GM23338 (cell line): ENCODE measurements around the gene GAGE12G. TPM values are rescaled to one million over a fixed set of nuclear protein-coding genes. Genes with fewer than 3 reads are reported as not detected.

Experiments
- ATAC-seq: fragments of 200-7000 bp; cut with Tn5 transposase; 3 replicates; pipeline ENCODE4 v1.9.1; 2020
- DNase-seq: peaks from one replicate; pipeline ENCODE4 v3.0.0-alpha.2; 2015; ENCODE audit warnings: low spot score
- H2AFZ ChIP-seq: fragments of 200-600 bp; sonication (generic); 2 replicates; pipeline ENCODE4 v1.8.0; 2016; ENCODE audit warnings: antibody characterized with exemption, mild to moderate bottlenecking, moderate library complexity
- H3F3A ChIP-seq: fragments of 200-600 bp; sonication (generic); replicated peaks from 2 replicates; pipeline ENCODE4 v1.8.0; 2017; ENCODE audit warnings: antibody characterized with exemption, mixed run types, low read depth
- H3K27ac ChIP-seq: fragments of 200-600 bp; sonication (generic); 2 replicates; pipeline ENCODE4 v1.6.1; 2016; ENCODE audit warnings: low read depth
- H3K27me3 ChIP-seq: fragments of 200-600 bp; sonication (generic); 2 replicates; pipeline ENCODE4 v1.8.0; 2016; ENCODE audit warnings: mild to moderate bottlenecking, mixed run types, moderate library complexity; ENCODE audit not compliant: insufficient read depth
- H3K36me3 ChIP-seq: fragments of 200-600 bp; sonication (generic); 2 replicates; pipeline ENCODE4 v1.8.0; 2016; ENCODE audit warnings: mild to moderate bottlenecking; ENCODE audit not compliant: insufficient read depth
- H3K4me1 ChIP-seq: fragments of 200-600 bp; sonication (generic); 2 replicates; pipeline ENCODE4 v1.8.0; 2016; ENCODE audit warnings: mild to moderate bottlenecking, moderate library complexity; ENCODE audit not compliant: insufficient read depth
- H3K4me2 ChIP-seq: fragments of 200-600 bp; sonication (generic); 2 replicates; pipeline ENCODE4 v1.7.1; 2017; ENCODE audit warnings: mixed run types
- H3K4me3 ChIP-seq: fragments of 200-600 bp; sonication (generic); 2 replicates; pipeline ENCODE4 v1.6.1; 2016; ENCODE audit warnings: mixed run types
- H3K79me2 ChIP-seq: fragments of 200-600 bp; sonication (generic); replicated peaks from 2 replicates; pipeline ENCODE4 v1.8.0; 2017; ENCODE audit warnings: mild to moderate bottlenecking; ENCODE audit not compliant: insufficient read depth
- H3K9me2 ChIP-seq: fragments of 200-600 bp; sonication (generic); 2 replicates; pipeline ENCODE4 v1.8.0; 2017; ENCODE audit not compliant: insufficient read depth
- H4K20me1 ChIP-seq: fragments of 200-600 bp; sonication (generic); replicated peaks from 2 replicates; pipeline ENCODE4 v1.8.0; 2017; ENCODE audit warnings: mild to moderate bottlenecking; ENCODE audit not compliant: insufficient read depth
- H3K27ac Mint-ChIP-seq: 2 replicates; pipeline ENCODE4 v1.8.0; 2020; ENCODE audit warnings: inconsistent platforms, mild to moderate bottlenecking, moderate library complexity, mixed read lengths
- H3K27me3 Mint-ChIP-seq: 3 replicates; pipeline ENCODE4 v1.8.0; 2022; ENCODE audit warnings: low read depth, mild to moderate bottlenecking, moderate library complexity, mixed read lengths, inconsistent platforms; ENCODE audit not compliant: insufficient read depth, poor library complexity
- H3K36me3 Mint-ChIP-seq: 3 replicates; pipeline ENCODE4 v1.8.0; 2021; ENCODE audit warnings: low read depth, mild to moderate bottlenecking, inconsistent platforms, moderate library complexity, mixed read lengths
- H3K4me1 Mint-ChIP-seq: 3 replicates; pipeline ENCODE4 v1.8.0; 2020; ENCODE audit warnings: mild to moderate bottlenecking, inconsistent platforms, mixed read lengths
- H3K4me3 Mint-ChIP-seq: 3 replicates; pipeline ENCODE4 v1.8.0; 2021; ENCODE audit warnings: moderate library complexity, mild to moderate bottlenecking, inconsistent platforms, mixed read lengths
- H3K9me3 Mint-ChIP-seq: 3 replicates; pipeline ENCODE4 v1.8.0; 2020; ENCODE audit warnings: moderate library complexity, mild to moderate bottlenecking, inconsistent platforms, mixed read lengths
- CREB1 ChIP-seq: fragments of 250-450 bp; sonication (Bioruptor Pico); IDR thresholded peaks from 2 replicates; pipeline ENCODE4 v1.5.0; 2020; ENCODE audit warnings: low read depth, mild to moderate bottlenecking, moderate library complexity
- EZH2 ChIP-seq: fragments of 200-600 bp; sonication (generic); IDR thresholded peaks from one replicate; pipeline ENCODE4 v1.8.0; 2017; ENCODE audit warnings: antibody characterized with exemption, mild to moderate bottlenecking, low read depth; ENCODE audit not compliant: unreplicated experiment
- EZH2phosphoT487 ChIP-seq: fragments of 200-600 bp; sonication (generic); IDR thresholded peaks from one replicate; pipeline ENCODE4 v1.8.1; 2018; ENCODE audit warnings: antibody characterized with exemption; ENCODE audit not compliant: unreplicated experiment
- NANOG ChIP-seq: IDR thresholded peaks from 2 replicates; pipeline ENCODE4 v1.6.1; 2016; ENCODE audit warnings: antibody characterized with exemption, borderline replicate concordance
- POLR2AphosphoS5 ChIP-seq: IDR thresholded peaks from 2 replicates; pipeline ENCODE4 v1.6.1; 2016; ENCODE audit warnings: antibody characterized with exemption, low read depth
- STAT1 ChIP-seq: IDR thresholded peaks from one replicate; pipeline ENCODE4 v1.6.1; 2016; ENCODE audit warnings: antibody characterized with exemption; ENCODE audit not compliant: unreplicated experiment
- ZNF114 ChIP-seq: fragments of 250-450 bp; sonication (Bioruptor Pico); IDR thresholded peaks from 2 replicates; pipeline ENCODE4 v1.5.0; 2020; ENCODE audit warnings: mild to moderate bottlenecking, moderate library complexity
- ZNF331 ChIP-seq: fragments of 250-450 bp; sonication (Bioruptor Pico); IDR thresholded peaks from 2 replicates; pipeline ENCODE4 v1.5.0; 2020; ENCODE audit warnings: low read depth, mild to moderate bottlenecking, moderate library complexity
- polyA plus RNA-seq: library from polyadenylated mRNA; unstranded; fragments of >200 nt; fragmentation: Nextera tagmentation; extraction: Ambion mirVana; gene quantifications from 2 replicates; pipeline ENCODE4 v1.2.1, GENCODE V29; 2016
- total RNA-seq: library from RNA; depleted of rRNA; stranded (reverse); fragments of >200 nt; shearing (Covaris generic); gene quantifications from 2 replicates; pipeline ENCODE4 v1.2.3, GENCODE V29; 2014
- TF ChIP-seq, protein P1 (sequence below): IDR thresholded peaks from 2 replicates; pipeline ENCODE4 v1.6.1; 2016; ENCODE audit warnings: antibody characterized with exemption
- TF ChIP-seq, protein P2 (sequence below), 2 experiments: fragments of 200-600 bp in 1 of 2; sonication (generic) in 1 of 2; conservative IDR thresholded peaks; 2 replicates each; pipeline versions ENCODE4 v1.5.1 to v1.6.1; 2016 to 2017; ENCODE audit warnings: antibody characterized with exemption in 2 of 2, low read depth in 2 of 2, mild to moderate bottlenecking in 2 of 2, moderate library complexity in 1 of 2
- TF ChIP-seq, protein P3 (sequence below): fragments of 250-450 bp; sonication (Bioruptor Pico); IDR thresholded peaks from 2 replicates; pipeline ENCODE4 v1.5.0; 2020; ENCODE audit warnings: mild to moderate bottlenecking, moderate library complexity
- TF ChIP-seq, protein P4 (sequence below): IDR thresholded peaks from one replicate; pipeline ENCODE4 v1.6.1; 2018; ENCODE audit warnings: antibody characterized with exemption; ENCODE audit not compliant: unreplicated experiment

GAGE12G gene
- total and polyA plus RNA-seq, 2 experiments from 2014 or later, result not detected

DNA sequence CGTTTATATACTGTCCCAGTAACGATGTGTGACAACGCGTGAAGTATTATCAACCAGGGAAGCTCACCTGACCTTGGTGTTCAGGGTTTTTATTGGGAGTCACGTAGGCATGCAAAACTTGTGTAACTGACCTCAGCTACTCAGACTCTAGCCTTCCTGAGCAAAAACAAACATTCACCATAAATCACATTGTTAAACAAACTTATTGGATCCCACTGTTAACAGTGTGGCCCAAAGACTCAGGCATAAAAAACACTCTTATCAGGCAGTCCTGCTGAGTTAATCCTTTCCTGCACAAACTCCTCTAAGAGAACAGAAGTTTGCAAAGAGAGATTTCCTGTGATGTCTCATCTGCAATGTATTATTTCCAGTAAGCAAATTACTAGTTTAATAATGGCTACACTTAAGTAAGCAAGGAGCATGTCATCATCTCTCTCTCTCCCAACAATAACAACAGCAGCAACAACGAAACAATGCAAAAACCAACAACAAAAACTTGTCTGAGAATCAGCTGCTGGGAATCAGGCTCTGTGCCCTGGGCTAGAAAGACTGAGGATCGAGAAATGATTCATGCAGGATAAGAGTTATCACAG, 40.6 kb downstream of the GAGE12G start:
- TF ChIP-seq CREB1 (no peak), ZNF331 (no peak), ZNF114 (CRISPR knock-in tag) (no peak), EZH2 (no peak), EZH2phosphoT487 (no peak), POLR2AphosphoS5 (no peak), NANOG (no peak), STAT1 (no peak)
- TF ChIP-seq, protein P1, sequence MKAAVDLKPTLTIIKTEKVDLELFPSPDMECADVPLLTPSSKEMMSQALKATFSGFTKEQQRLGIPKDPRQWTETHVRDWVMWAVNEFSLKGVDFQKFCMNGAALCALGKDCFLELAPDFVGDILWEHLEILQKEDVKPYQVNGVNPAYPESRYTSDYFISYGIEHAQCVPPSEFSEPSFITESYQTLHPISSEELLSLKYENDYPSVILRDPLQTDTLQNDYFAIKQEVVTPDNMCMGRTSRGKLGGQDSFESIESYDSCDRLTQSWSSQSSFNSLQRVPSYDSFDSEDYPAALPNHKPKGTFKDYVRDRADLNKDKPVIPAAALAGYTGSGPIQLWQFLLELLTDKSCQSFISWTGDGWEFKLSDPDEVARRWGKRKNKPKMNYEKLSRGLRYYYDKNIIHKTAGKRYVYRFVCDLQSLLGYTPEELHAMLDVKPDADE, result no peak
- TF ChIP-seq, protein P2, sequence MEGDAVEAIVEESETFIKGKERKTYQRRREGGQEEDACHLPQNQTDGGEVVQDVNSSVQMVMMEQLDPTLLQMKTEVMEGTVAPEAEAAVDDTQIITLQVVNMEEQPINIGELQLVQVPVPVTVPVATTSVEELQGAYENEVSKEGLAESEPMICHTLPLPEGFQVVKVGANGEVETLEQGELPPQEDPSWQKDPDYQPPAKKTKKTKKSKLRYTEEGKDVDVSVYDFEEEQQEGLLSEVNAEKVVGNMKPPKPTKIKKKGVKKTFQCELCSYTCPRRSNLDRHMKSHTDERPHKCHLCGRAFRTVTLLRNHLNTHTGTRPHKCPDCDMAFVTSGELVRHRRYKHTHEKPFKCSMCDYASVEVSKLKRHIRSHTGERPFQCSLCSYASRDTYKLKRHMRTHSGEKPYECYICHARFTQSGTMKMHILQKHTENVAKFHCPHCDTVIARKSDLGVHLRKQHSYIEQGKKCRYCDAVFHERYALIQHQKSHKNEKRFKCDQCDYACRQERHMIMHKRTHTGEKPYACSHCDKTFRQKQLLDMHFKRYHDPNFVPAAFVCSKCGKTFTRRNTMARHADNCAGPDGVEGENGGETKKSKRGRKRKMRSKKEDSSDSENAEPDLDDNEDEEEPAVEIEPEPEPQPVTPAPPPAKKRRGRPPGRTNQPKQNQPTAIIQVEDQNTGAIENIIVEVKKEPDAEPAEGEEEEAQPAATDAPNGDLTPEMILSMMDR (conservative IDR thresholded peaks at IDR 0.05; ENCODE audit: low read depth in 2 of 2), result no peak
- TF ChIP-seq, protein P3, sequence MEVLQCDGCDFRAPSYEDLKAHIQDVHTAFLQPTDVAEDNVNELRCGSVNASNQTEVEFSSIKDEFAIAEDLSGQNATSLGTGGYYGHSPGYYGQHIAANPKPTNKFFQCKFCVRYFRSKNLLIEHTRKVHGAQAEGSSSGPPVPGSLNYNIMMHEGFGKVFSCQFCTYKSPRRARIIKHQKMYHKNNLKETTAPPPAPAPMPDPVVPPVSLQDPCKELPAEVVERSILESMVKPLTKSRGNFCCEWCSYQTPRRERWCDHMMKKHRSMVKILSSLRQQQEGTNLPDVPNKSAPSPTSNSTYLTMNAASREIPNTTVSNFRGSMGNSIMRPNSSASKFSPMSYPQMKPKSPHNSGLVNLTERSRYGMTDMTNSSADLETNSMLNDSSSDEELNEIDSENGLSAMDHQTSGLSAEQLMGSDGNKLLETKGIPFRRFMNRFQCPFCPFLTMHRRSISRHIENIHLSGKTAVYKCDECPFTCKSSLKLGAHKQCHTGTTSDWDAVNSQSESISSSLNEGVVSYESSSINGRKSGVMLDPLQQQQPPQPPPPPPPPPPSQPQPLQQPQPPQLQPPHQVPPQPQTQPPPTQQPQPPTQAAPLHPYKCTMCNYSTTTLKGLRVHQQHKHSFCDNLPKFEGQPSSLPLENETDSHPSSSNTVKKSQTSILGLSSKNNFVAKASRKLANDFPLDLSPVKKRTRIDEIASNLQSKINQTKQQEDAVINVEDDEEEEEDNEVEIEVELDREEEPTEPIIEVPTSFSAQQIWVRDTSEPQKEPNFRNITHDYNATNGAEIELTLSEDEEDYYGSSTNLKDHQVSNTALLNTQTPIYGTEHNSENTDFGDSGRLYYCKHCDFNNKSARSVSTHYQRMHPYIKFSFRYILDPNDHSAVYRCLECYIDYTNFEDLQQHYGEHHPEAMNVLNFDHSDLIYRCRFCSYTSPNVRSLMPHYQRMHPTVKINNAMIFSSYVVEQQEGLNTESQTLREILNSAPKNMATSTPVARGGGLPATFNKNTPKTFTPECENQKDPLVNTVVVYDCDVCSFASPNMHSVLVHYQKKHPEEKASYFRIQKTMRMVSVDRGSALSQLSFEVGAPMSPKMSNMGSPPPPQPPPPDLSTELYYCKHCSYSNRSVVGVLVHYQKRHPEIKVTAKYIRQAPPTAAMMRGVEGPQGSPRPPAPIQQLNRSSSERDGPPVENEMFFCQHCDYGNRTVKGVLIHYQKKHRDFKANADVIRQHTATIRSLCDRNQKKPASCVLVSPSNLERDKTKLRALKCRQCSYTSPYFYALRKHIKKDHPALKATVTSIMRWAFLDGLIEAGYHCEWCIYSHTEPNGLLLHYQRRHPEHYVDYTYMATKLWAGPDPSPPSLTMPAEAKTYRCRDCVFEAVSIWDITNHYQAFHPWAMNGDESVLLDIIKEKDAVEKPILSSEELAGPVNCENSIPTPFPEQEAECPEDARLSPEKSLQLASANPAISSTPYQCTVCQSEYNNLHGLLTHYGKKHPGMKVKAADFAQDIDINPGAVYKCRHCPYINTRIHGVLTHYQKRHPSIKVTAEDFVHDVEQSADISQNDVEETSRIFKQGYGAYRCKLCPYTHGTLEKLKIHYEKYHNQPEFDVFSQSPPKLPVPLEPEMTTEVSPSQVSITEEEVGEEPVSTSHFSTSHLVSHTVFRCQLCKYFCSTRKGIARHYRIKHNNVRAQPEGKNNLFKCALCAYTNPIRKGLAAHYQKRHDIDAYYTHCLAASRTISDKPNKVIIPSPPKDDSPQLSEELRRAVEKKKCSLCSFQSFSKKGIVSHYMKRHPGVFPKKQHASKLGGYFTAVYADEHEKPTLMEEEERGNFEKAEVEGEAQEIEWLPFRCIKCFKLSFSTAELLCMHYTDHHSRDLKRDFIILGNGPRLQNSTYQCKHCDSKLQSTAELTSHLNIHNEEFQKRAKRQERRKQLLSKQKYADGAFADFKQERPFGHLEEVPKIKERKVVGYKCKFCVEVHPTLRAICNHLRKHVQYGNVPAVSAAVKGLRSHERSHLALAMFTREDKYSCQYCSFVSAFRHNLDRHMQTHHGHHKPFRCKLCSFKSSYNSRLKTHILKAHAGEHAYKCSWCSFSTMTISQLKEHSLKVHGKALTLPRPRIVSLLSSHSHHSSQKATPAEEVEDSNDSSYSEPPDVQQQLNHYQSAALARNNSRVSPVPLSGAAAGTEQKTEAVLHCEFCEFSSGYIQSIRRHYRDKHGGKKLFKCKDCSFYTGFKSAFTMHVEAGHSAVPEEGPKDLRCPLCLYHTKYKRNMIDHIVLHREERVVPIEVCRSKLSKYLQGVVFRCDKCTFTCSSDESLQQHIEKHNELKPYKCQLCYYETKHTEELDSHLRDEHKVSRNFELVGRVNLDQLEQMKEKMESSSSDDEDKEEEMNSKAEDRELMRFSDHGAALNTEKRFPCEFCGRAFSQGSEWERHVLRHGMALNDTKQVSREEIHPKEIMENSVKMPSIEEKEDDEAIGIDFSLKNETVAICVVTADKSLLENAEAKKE (CRISPR knock-in tag), result no peak
- TF ChIP-seq, protein P4, sequence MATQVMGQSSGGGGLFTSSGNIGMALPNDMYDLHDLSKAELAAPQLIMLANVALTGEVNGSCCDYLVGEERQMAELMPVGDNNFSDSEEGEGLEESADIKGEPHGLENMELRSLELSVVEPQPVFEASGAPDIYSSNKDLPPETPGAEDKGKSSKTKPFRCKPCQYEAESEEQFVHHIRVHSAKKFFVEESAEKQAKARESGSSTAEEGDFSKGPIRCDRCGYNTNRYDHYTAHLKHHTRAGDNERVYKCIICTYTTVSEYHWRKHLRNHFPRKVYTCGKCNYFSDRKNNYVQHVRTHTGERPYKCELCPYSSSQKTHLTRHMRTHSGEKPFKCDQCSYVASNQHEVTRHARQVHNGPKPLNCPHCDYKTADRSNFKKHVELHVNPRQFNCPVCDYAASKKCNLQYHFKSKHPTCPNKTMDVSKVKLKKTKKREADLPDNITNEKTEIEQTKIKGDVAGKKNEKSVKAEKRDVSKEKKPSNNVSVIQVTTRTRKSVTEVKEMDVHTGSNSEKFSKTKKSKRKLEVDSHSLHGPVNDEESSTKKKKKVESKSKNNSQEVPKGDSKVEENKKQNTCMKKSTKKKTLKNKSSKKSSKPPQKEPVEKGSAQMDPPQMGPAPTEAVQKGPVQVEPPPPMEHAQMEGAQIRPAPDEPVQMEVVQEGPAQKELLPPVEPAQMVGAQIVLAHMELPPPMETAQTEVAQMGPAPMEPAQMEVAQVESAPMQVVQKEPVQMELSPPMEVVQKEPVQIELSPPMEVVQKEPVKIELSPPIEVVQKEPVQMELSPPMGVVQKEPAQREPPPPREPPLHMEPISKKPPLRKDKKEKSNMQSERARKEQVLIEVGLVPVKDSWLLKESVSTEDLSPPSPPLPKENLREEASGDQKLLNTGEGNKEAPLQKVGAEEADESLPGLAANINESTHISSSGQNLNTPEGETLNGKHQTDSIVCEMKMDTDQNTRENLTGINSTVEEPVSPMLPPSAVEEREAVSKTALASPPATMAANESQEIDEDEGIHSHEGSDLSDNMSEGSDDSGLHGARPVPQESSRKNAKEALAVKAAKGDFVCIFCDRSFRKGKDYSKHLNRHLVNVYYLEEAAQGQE, result no peak
- H3F3A ChIP-seq, result no peaks in the 10 kb centered on the region

More for the DNA sequence above, 40.6 kb downstream of the GAGE12G start:
- H3K27me3 ChIP-seq, result no peaks in the 10 kb centered on the region
- H3K36me3 Mint-ChIP-seq, result no peaks in the 10 kb centered on the region
- no peaks in the 10 kb centered on the region for H3K4me1 ChIP-seq
- H3K79me2 ChIP-seq, result no peaks in the 10 kb centered on the region
- no peak overlapping the region for H3K4me2 ChIP-seq
- no peak for DNase-seq
- H3K27ac Mint-ChIP-seq, result no peak overlapping the region
- no peak overlapping the region for H2AFZ ChIP-seq
- H3K27ac ChIP-seq, result no peak overlapping the region
- no peak for ATAC-seq
- no peaks in the 10 kb centered on the region for H3K4me1 Mint-ChIP-seq
- no peak overlapping the region for H3K4me3 Mint-ChIP-seq
- H3K27me3 Mint-ChIP-seq, result no peaks in the 10 kb centered on the region
- H3K9me2 ChIP-seq, result no peaks in the 10 kb centered on the region
- no peak overlapping the region for H3K4me3 ChIP-seq
- peaks cover 4% of the 10 kb centered on the region; the same call in 1 of the 3 replicates for H3K9me3 Mint-ChIP-seq
- no peaks in the 10 kb centered on the region for H4K20me1 ChIP-seq
- no peaks in the 10 kb centered on the region for H3K36me3 ChIP-seq
